NCI-H1417 treated with DMSO at 0.1 percent for 48 hours (cell line): ENCODE measurements around the gene DDO.
"Not testable (repeated sequence)": the region's sequence is repeated elsewhere in the genome, so short reads cannot be mapped to it uniquely, and the experiment has no call there.

Experiments
- DNase-seq: peaks from one replicate; lab custom pipeline; 2025; lab: John Stamatoyannopoulos, UW

DDO gene

GRCh38 chr6:110367825-110368224 lies 47.5 kb downstream of the DDO start:
- no peak for DNase-seq

- no peak for DNase-seq
Measured at GRCh38 chr6:110366975-110367374, 48.4 kb downstream of the DDO start.

- no peak for DNase-seq
Measured at GRCh38 chr6:110366256-110366655, 49.1 kb downstream of the DDO start.

GRCh38 chr6:110364364-110365105 lies 50.8 kb downstream of the DDO start:
- no peak for DNase-seq

- DNase-seq, result no peak
Measured at GRCh38 chr6:110363748-110364147, 51.6 kb downstream of the DDO start.

- DNase-seq, result no peak
Measured at GRCh38 chr6:110360676-110361075, 54.7 kb downstream of the DDO start.

- DNase-seq, result no peak
Measured at GRCh38 chr6:110359556-110359955, 55.8 kb downstream of the DDO start.

- DNase-seq, result no peak
Measured at GRCh38 chr6:110358553-110359160, 56.7 kb downstream of the DDO start.

- no peak for DNase-seq
Measured at GRCh38 chr6:110357664-110358552, 57.5 kb downstream of the DDO start, which contains the start of gene METTL24. Gene METTL24, minus strand, starts transcription at chr6:110358349. Its CDS starts 77 bp downstream, at chr6:110358272.

GRCh38 chr6:110357298-110357663 lies 58.1 kb downstream of the DDO start:
- no peak for DNase-seq

- DNase-seq, result no peak
Measured at GRCh38 chr6:110356778-110357177, 58.6 kb downstream of the DDO start.

GRCh38 chr6:110355727-110356126 lies 59.6 kb downstream of the DDO start:
- no peak for DNase-seq

GRCh38 chr6:110355022-110355421 lies 60.4 kb downstream of the DDO start:
- no peak for DNase-seq

GRCh38 chr6:110354153-110354552 lies 61.2 kb downstream of the DDO start:
- no peak for DNase-seq

- no peak for DNase-seq
Measured at GRCh38 chr6:110353457-110354001, 61.8 kb downstream of the DDO start.

- no peak for DNase-seq
Measured at GRCh38 chr6:110352563-110353262, 62.7 kb downstream of the DDO start.

- DNase-seq, result no peak
Measured at GRCh38 chr6:110351986-110352385, 63.4 kb downstream of the DDO start.

GRCh38 chr6:110351546-110351945 lies 63.8 kb downstream of the DDO start:
- no peak for DNase-seq

- DNase-seq, result not testable (repeated sequence)
Measured at GRCh38 chr6:110350593-110350992, 64.8 kb downstream of the DDO start.

- no peak for DNase-seq
Measured at GRCh38 chr6:110348961-110349690, 66.2 kb downstream of the DDO start.

- DNase-seq, result no peak
Measured at GRCh38 chr6:110345025-110345424, 70.3 kb downstream of the DDO start.
